ENCODE data around the gene CNPY3.

- TF ChIP-seq, protein P1, sequence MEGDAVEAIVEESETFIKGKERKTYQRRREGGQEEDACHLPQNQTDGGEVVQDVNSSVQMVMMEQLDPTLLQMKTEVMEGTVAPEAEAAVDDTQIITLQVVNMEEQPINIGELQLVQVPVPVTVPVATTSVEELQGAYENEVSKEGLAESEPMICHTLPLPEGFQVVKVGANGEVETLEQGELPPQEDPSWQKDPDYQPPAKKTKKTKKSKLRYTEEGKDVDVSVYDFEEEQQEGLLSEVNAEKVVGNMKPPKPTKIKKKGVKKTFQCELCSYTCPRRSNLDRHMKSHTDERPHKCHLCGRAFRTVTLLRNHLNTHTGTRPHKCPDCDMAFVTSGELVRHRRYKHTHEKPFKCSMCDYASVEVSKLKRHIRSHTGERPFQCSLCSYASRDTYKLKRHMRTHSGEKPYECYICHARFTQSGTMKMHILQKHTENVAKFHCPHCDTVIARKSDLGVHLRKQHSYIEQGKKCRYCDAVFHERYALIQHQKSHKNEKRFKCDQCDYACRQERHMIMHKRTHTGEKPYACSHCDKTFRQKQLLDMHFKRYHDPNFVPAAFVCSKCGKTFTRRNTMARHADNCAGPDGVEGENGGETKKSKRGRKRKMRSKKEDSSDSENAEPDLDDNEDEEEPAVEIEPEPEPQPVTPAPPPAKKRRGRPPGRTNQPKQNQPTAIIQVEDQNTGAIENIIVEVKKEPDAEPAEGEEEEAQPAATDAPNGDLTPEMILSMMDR (IDR thresholded peaks at IDR 0.05; ENCODE audit: poor library complexity) = no peak
- no peak for TF ChIP-seq EZH2 (IDR thresholded peaks at IDR 0.05; ENCODE audit: borderline replicate concordance)
- no peak for TF ChIP-seq EZH2phosphoT487 (IDR thresholded peaks at IDR 0.05; ENCODE audit: low read depth, severe bottlenecking, unreplicated experiment)
Measured at GRCh38 chr6:42938987-42939809, 9.9 kb downstream of the CNPY3 start.

Measured in hepatocyte (in vitro differentiated cells).